IMR-90 (cell line): ENCODE results near the gene SETD6. TPM values are rescaled to one million over a fixed set of nuclear protein-coding genes. Genes with fewer than 3 reads are reported as not detected.

Experiments
- ATAC-seq: fragments of 200-7000 bp; cut with Tn5 transposase; 2 replicates; pipeline ENCODE4 v1.9.1; 2020; ENCODE audit warnings: low read depth, mild to moderate bottlenecking, moderate library complexity
- BruUV-seq: library from RNA; stranded (reverse); fragments of 400-500 nt; replicated peaks from 2 replicates; lab custom pipeline; 2021; lab: Mats Ljungman, UMichigan
- CTCF ChIA-PET: fragments of 300-600 bp; formaldehyde crosslinking; extraction: SDS; loops from one replicate; lab custom pipeline; 2021; ENCODE audit warnings: antibody characterized with exemption; lab: Yijun Ruan, JAX
- POLR2A ChIA-PET: fragments of 300-600 bp; sonication (Branson Sonifier 250); formaldehyde crosslinking; loops from one replicate; lab custom pipeline; 2022; ENCODE audit warnings: antibody characterized with exemption; ENCODE audit not compliant: unreplicated experiment; lab: Charles Lee
- DNase-seq: peaks from one replicate; pipeline ENCODE4 v3.0.0; 2013
- H2AFZ ChIP-seq: replicated peaks from 2 replicates; pipeline ENCODE3; 2013; ENCODE audit warnings: low read length, mild to moderate bottlenecking; ENCODE audit not compliant: poor library complexity
- H2AK5ac ChIP-seq: 2 replicates; pipeline ENCODE4 v1.6.1; 2013; ENCODE audit warnings: low read depth, low read length, inconsistent platforms
- H2AK9ac ChIP-seq: replicated peaks from 2 replicates; pipeline ENCODE3; 2013; ENCODE audit warnings: mild to moderate bottlenecking, low read depth, low read length, moderate library complexity; ENCODE audit not compliant: poor library complexity
- H2BK120ac ChIP-seq: 2 replicates; pipeline ENCODE4 v1.6.1; 2013; ENCODE audit warnings: low read depth, low read length, inconsistent platforms
- H2BK15ac ChIP-seq: 3 replicates; pipeline ENCODE4 v1.6.1; 2013; ENCODE audit warnings: low read depth, low read length, inconsistent platforms
- H2BK20ac ChIP-seq: 2 replicates; pipeline ENCODE4 v1.6.1; 2013; ENCODE audit warnings: low read depth, mild to moderate bottlenecking, inconsistent platforms, low read length, moderate library complexity
- H2BK5ac ChIP-seq: 2 replicates; pipeline ENCODE4 v1.6.1; 2013; ENCODE audit warnings: mild to moderate bottlenecking, low read depth, low read length, inconsistent platforms; ENCODE audit not compliant: poor library complexity, severe bottlenecking
- H3K14ac ChIP-seq: replicated peaks from 2 replicates; pipeline ENCODE4 v1.6.1; 2013; ENCODE audit warnings: low read depth, low read length, inconsistent platforms
- H3K18ac ChIP-seq: 2 replicates; pipeline ENCODE4 v1.6.1; 2013; ENCODE audit warnings: low read depth, low read length, control low read depth
- H3K23ac ChIP-seq: 2 replicates; pipeline ENCODE4 v1.6.1; 2013; ENCODE audit warnings: low read depth, low read length, inconsistent platforms
- H3K27ac ChIP-seq: 2 replicates; pipeline ENCODE4 v1.5.1; 2013; ENCODE audit warnings: mild to moderate bottlenecking, control low read depth, low read length; ENCODE audit not compliant: insufficient read depth
- H3K27me3 ChIP-seq: 2 replicates; pipeline ENCODE4 v1.6.1; 2013; ENCODE audit warnings: low read length; ENCODE audit not compliant: control insufficient read depth, insufficient read depth
- H3K36me3 ChIP-seq: 2 replicates; pipeline ENCODE4 v1.6.1; 2013; ENCODE audit warnings: low read length, mixed read lengths; ENCODE audit not compliant: control insufficient read depth, insufficient read depth
- H3K4ac ChIP-seq: 2 replicates; pipeline ENCODE4 v1.6.1; 2013; ENCODE audit warnings: low read depth, low read length, inconsistent platforms
- H3K4me1 ChIP-seq: 2 replicates; pipeline ENCODE4 v1.6.1; 2013; ENCODE audit warnings: low read length, mixed read lengths; ENCODE audit not compliant: control insufficient read depth, insufficient read depth
- H3K4me2 ChIP-seq: 2 replicates; pipeline ENCODE4 v1.6.1; 2013; ENCODE audit warnings: low read depth, mild to moderate bottlenecking, control low read depth, low read length, moderate library complexity
- H3K4me3 ChIP-seq: 2 replicates; pipeline ENCODE4 v1.5.1; 2013; ENCODE audit warnings: low read depth, mild to moderate bottlenecking, control low read depth, low read length, moderate library complexity; ENCODE audit not compliant: insufficient read depth
- H3K56ac ChIP-seq: 2 replicates; pipeline ENCODE4 v1.6.1; 2013; ENCODE audit warnings: low read length, inconsistent platforms; ENCODE audit not compliant: insufficient read depth; ENCODE audit errors: extremely low read depth
- H3K79me1 ChIP-seq, 2 experiments: 2 replicates each; pipeline ENCODE4 v1.6.1; 2013; ENCODE audit warnings: low read length in 2 of 2, inconsistent platforms in 1 of 2, low read depth in 1 of 2
- H3K9ac ChIP-seq: 2 replicates; pipeline ENCODE4 v1.6.1; 2013; ENCODE audit warnings: low read depth, low read length, control low read depth
- H3K9me1 ChIP-seq: 2 replicates; pipeline ENCODE4 v1.6.1; 2013; ENCODE audit warnings: low read length, inconsistent platforms; ENCODE audit not compliant: insufficient read depth
- H3K9me3 ChIP-seq: 2 replicates; pipeline ENCODE4 v1.6.1; 2013; ENCODE audit warnings: low read length; ENCODE audit not compliant: control insufficient read depth, insufficient read depth
- H4K20me1 ChIP-seq: 2 replicates; pipeline ENCODE4 v1.6.1; 2013; ENCODE audit warnings: low read length, inconsistent platforms; ENCODE audit not compliant: insufficient read depth
- H4K5ac ChIP-seq: 2 replicates; pipeline ENCODE4 v1.6.1; 2013; ENCODE audit warnings: mild to moderate bottlenecking, low read depth, low read length, control low read depth
- H4K8ac ChIP-seq, 2 experiments: 2 replicates each; pipeline ENCODE4 v1.6.1; 2013; ENCODE audit warnings: low read depth in 2 of 2, low read length in 2 of 2, control low read depth in 1 of 2, inconsistent platforms in 1 of 2
- H4K91ac ChIP-seq: 2 replicates; pipeline ENCODE4 v1.6.1; 2013; ENCODE audit warnings: low read depth, low read length, inconsistent platforms; ENCODE audit not compliant: insufficient read depth
- BHLHE40 ChIP-seq: fragments of 150-350 bp; IDR thresholded peaks from 2 replicates; pipeline ENCODE4 v1.6.1; 2016; ENCODE audit warnings: mild to moderate bottlenecking, low read depth, low read length
- CEBPB ChIP-seq: IDR thresholded peaks from 2 replicates; pipeline ENCODE4 v1.6.1; 2012; ENCODE audit warnings: low read depth, low read length, improper control_type of control experiment
- CHD1 ChIP-seq: IDR thresholded peaks from 2 replicates; pipeline ENCODE4 v1.6.1; 2012; ENCODE audit warnings: low read depth, low read length, improper control_type of control experiment
- CTCF ChIP-seq: conservative IDR thresholded peaks from 2 replicates; pipeline ENCODE4 v1.5.1; 2012; ENCODE audit warnings: mild to moderate bottlenecking, low read depth, low read length, improper control_type of control experiment
- ELK1 ChIP-seq: fragments of 150-350 bp; IDR thresholded peaks from 2 replicates; pipeline ENCODE4 v1.6.1; 2016; ENCODE audit warnings: low read depth, mild to moderate bottlenecking, low read length, moderate library complexity, borderline replicate concordance
- FOS ChIP-seq: fragments of 150-350 bp; IDR thresholded peaks from 2 replicates; pipeline ENCODE4 v1.6.1; 2016; ENCODE audit warnings: low read depth, low read length
- MAFK ChIP-seq: IDR thresholded peaks from 2 replicates; pipeline ENCODE4 v1.6.1; 2012; ENCODE audit warnings: low read depth, low read length, improper control_type of control experiment
- NFE2L2 ChIP-seq: fragments of 150-350 bp; IDR thresholded peaks from 2 replicates; pipeline ENCODE4 v1.6.1; 2016; ENCODE audit warnings: low read depth, mild to moderate bottlenecking, low read length
- POLR2A ChIP-seq: IDR thresholded peaks from 2 replicates; pipeline ENCODE4 v1.6.1; 2012; ENCODE audit warnings: mild to moderate bottlenecking, low read depth, low read length
- RAD21 ChIP-seq: IDR thresholded peaks from 2 replicates; pipeline ENCODE4 v1.6.1; 2012; ENCODE audit warnings: low read length, improper control_type of control experiment
- RCOR1 ChIP-seq: IDR thresholded peaks from 2 replicates; pipeline ENCODE4 v1.6.1; 2012; ENCODE audit warnings: mild to moderate bottlenecking, low read length, improper control_type of control experiment; ENCODE audit not compliant: insufficient replicate concordance
- RFX5 ChIP-seq: IDR thresholded peaks from 2 replicates; pipeline ENCODE4 v1.8.0; 2012; ENCODE audit warnings: low read depth, mild to moderate bottlenecking, low read length, moderate library complexity
- SMC3 ChIP-seq: fragments of 150-350 bp; IDR thresholded peaks from 2 replicates; pipeline ENCODE4 v1.6.1; 2016; ENCODE audit warnings: low read depth, mild to moderate bottlenecking, antibody characterized with exemption, low read length, moderate library complexity
- USF2 ChIP-seq: fragments of 150-350 bp; IDR thresholded peaks from 2 replicates; pipeline ENCODE4 v1.6.1; 2017; ENCODE audit warnings: mild to moderate bottlenecking, antibody characterized with exemption, low read length, low read depth
- WGBS, 2 experiments: methylation state at CpG; one replicate each; pipeline versions ENCODE4 v1.1.5 to v1.1.7; 2013; ENCODE audit warnings: missing lambda C conversion rate in 2 of 2; ENCODE audit not compliant: insufficient read length in 1 of 2; ENCODE audit errors: extremely low coverage in 2 of 2; 5-methylcytosine and 5-hydroxymethylcytosine counted together
- dilution Hi-C: fragments of 300-500 bp; cut with HindIII; formaldehyde crosslinking; loops from one replicate; pipeline ENCODE4 v1.14.3; 2018; ENCODE audit warnings: low sequenced_read_pairs; ENCODE audit not compliant: unreplicated experiment
- in situ Hi-C: fragments of 300-500 bp; cut with MboI; formaldehyde crosslinking; loops from 3 replicates; pipeline ENCODE4 v1.14.3; 2019; ENCODE audit warnings: low sequenced_read_pairs, inconsistent platforms, mixed read lengths
- intact Hi-C: fragments of 100-400 bp; cut with micrococcal nuclease; formaldehyde crosslinking; loops from 2 replicates; pipeline ENCODE4 v1.10.0; 2022
- polyA plus RNA-seq, 3 experiments: library from polyadenylated mRNA; depleted of rRNA; stranded (reverse); fragments of >200 nt; gene quantifications; 2 replicates each; pipeline ENCODE4 v1.2.3, GENCODE V29; 2012; ENCODE audit warnings: low replicate concordance in 1 of 3
- total RNA-seq: library from RNA; depleted of rRNA; stranded (reverse); fragments of >200 nt; gene quantifications from 2 replicates; pipeline ENCODE4 v1.2.3, GENCODE V29; 2012

The SETD6 gene
- total and polyA plus RNA-seq, 2 of the 4 experiments (the other 2 are of a cell fraction), result 3.2 to 6.4 TPM

GRCh38 chr16:58494981-58495520 is 20.3 kb upstream of the SETD6 start:
- intact Hi-C loops, result no loop called here
- H2BK5ac ChIP-seq, result no peak overlapping the region
- 0 out of 2 replicates have a peak overlapping the region, but pooled peaks have one; percentile 2 for H3K27ac ChIP-seq
- ChIA-PET CTCF (interaction anchor here (0.9 to 1.4 kb wide), 4 partner anchors 12 to 166 kb away, joined by 3 to 7 read pairs (median 4); no protein-coding TSS in a partner anchor), POLR2A (interaction anchor here (1.0 kb wide), 1 partner anchor 150 kb away, joined by 3 read pairs; no protein-coding TSS in a partner anchor)
- no peak overlapping the region for H3K23ac ChIP-seq
- H2AFZ ChIP-seq, result peak overlapping the region; percentile 93
- peak overlapping the region; percentile 20 to 68; a peak in 3 of 4 replicates for H4K8ac ChIP-seq
- H3K4me1 ChIP-seq, result peaks cover 7% of the 10 kb centered on the region; the same call in 1 of the 2 replicates
- dilution Hi-C loops, result no loop called here
- peak overlapping the region; percentile 11; the same call in 1 of the 2 replicates for H3K18ac ChIP-seq
- no peak overlapping the region for H2BK15ac ChIP-seq
- 0 out of 2 replicates have a peak overlapping the region, but pooled peaks have one; percentile 23 for H2AK5ac ChIP-seq
- H3K9me3 ChIP-seq, result no peaks in the 10 kb centered on the region
- peak overlapping the region; percentile 35; the same call in 1 of the 2 replicates for H4K5ac ChIP-seq
- ATAC-seq, result peak; percentile 84
- no peak overlapping the region for H3K4me3 ChIP-seq
- H2BK120ac ChIP-seq, result no peak overlapping the region
- BruUV-seq, result no TSS peak
- H3K79me1 ChIP-seq, result no peaks in the 10 kb centered on the region
- H3K4ac ChIP-seq, result peak overlapping the region; percentile 42; the same call in 1 of the 2 replicates
- in situ Hi-C loops, result loop anchor here (5.0 kb wide), 1 partner anchor 163 kb away; no protein-coding TSS in a partner anchor
- no peaks in the 10 kb centered on the region for H3K36me3 ChIP-seq
- peak; percentile 99 for DNase-seq
- 0 out of 2 replicates have a peak overlapping the region, but pooled peaks have one; percentile 29 for H3K56ac ChIP-seq
- H3K27me3 ChIP-seq, result peaks cover 3% of the 10 kb centered on the region; the same call in 1 of the 2 replicates
- H3K4me2 ChIP-seq, result peak overlapping the region; percentile 66
- peak overlapping the region; percentile 80 for H2AK9ac ChIP-seq
- 0% methylated on average over 3 of the region's 8 CpGs; no CpG with 5 or more reads in 1 of the 2 experiments for WGBS, 2 experiments
- peak overlapping the region; percentile 11; the same call in 1 of the 2 replicates for H3K14ac ChIP-seq
- no peak overlapping the region for H4K91ac ChIP-seq
- H2BK20ac ChIP-seq, result no peak overlapping the region
- no peaks in the 10 kb centered on the region for H4K20me1 ChIP-seq
- H3K9ac ChIP-seq, result no peak overlapping the region
- H3K9me1 ChIP-seq, result no peaks in the 10 kb centered on the region; the same call in 1 of the 2 replicates
- TF ChIP-seq SMC3, result peak; percentile 37; the same call in 1 of the 2 replicates
- TF ChIP-seq BHLHE40, result 0 out of 2 replicates have a peak, but pooled peaks have one; percentile 9
- peak; percentile 90 for TF ChIP-seq RFX5
- peak; percentile 96 for TF ChIP-seq MAFK
- peak; percentile 78 for TF ChIP-seq CTCF
- no peak; the same call in 1 of the 2 replicates for TF ChIP-seq USF2
- TF ChIP-seq CHD1, result no peak
- TF ChIP-seq NFE2L2, result peak; percentile 80
- TF ChIP-seq CEBPB, result peak; percentile 13; the same call in 1 of the 2 replicates
- no peak for TF ChIP-seq ELK1
- no peak for TF ChIP-seq RCOR1
- TF ChIP-seq POLR2A, result peak; percentile 63; the same call in 1 of the 2 replicates
- TF ChIP-seq FOS, result no peak
- TF ChIP-seq RAD21, result 0 out of 2 replicates have a peak, but pooled peaks have one; percentile 11
